BJ (cell line): Measurements from ENCODE around the gene HLF. TPM values are rescaled to one million over a fixed set of nuclear protein-coding genes. Genes with fewer than 3 reads are reported as not detected.

Experiments used
- CTCF ChIA-PET: fragments of 350-600 bp; formaldehyde crosslinking; extraction: SDS; loops from one replicate; lab custom pipeline; 2021; ENCODE audit warnings: antibody characterized with exemption, inconsistent platforms; lab: Yijun Ruan, JAX
- POLR2A ChIA-PET: fragments of 300-600 bp; sonication (Branson Sonifier 250); formaldehyde crosslinking; extraction: SDS; loops from one replicate; lab custom pipeline; 2021; ENCODE audit warnings: antibody characterized with exemption; lab: Charles Lee
- DNase-seq: peaks from one replicate; pipeline ENCODE4 v3.0.0-alpha.2; 2011; ENCODE audit warnings: low read depth
- H3K27me3 ChIP-seq: 2 replicates; pipeline ENCODE4 v1.6.0; 2011; ENCODE audit warnings: low read length; ENCODE audit not compliant: control insufficient read depth, insufficient read depth
- H3K36me3 ChIP-seq: 2 replicates; pipeline ENCODE4 v1.5.1; 2011; ENCODE audit warnings: low read length; ENCODE audit not compliant: control insufficient read depth, insufficient read depth
- H3K4me3 ChIP-seq: 2 replicates; pipeline ENCODE4 v1.5.1; 2011; ENCODE audit warnings: low read depth, mild to moderate bottlenecking, control low read depth, low read length
- polyA plus RNA-seq: library from polyadenylated mRNA; depleted of rRNA; stranded (reverse); fragments of >200 nt; gene quantifications from 2 replicates; pipeline ENCODE4 v1.2.3, GENCODE V29; 2011
- TF ChIP-seq, protein P1 (sequence below): IDR thresholded peaks from 2 replicates; pipeline ENCODE4 v1.5.1; 2011; ENCODE audit warnings: low read depth, mild to moderate bottlenecking, control low read depth, inconsistent platforms, low read length, moderate library complexity; ENCODE audit not compliant: insufficient read depth

Gene HLF
- polyA plus RNA-seq, 1 experiment: not detected

DNA sequence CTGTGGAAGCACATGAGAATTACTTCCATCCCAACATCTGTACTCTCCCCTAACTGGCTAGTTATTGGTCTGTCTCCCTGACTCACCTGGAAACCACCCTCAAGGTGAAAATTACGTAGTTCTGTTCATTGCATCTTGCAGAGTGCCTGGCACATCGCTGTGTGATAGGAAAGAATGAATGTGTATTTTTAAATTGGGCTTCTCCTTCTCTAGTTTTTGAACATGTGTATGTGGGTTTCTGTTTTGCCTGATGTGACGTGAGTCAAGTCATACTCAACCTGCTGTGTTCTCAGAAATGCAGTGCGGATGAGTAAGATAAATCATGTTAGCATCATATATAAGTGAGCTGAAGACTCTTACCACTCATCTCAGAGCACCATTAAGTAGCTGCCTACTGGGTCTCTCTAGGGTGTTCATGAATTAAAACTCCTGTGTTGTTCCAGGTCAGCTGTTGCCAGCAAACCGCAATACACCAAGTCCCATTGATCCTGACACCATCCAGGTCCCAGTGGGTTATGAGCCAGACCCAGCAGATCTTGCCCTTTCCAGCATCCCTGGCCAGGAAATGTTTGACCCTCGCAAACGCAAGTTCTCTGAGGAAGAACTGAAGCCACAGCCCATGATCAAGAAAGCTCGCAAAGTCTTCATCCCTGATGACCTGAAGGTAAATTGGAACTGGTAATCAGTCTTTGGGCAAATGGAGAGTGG is 50.2 kb downstream of the HLF start:
- CTCF ChIA-PET: interaction anchor here (1.2 to 1.9 kb wide), 3 partner anchors 16 to 321 kb away, joined by 3 to 5 read pairs (median 3); no protein-coding TSS in a partner anchor
- H3K4me3 ChIP-seq: no peak overlapping the region
- no peak for DNase-seq
- POLR2A ChIA-PET: no interaction called here
- no peaks in the 10 kb centered on the region for H3K36me3 ChIP-seq
- no peaks in the 10 kb centered on the region for H3K27me3 ChIP-seq
- TF ChIP-seq, protein P1, sequence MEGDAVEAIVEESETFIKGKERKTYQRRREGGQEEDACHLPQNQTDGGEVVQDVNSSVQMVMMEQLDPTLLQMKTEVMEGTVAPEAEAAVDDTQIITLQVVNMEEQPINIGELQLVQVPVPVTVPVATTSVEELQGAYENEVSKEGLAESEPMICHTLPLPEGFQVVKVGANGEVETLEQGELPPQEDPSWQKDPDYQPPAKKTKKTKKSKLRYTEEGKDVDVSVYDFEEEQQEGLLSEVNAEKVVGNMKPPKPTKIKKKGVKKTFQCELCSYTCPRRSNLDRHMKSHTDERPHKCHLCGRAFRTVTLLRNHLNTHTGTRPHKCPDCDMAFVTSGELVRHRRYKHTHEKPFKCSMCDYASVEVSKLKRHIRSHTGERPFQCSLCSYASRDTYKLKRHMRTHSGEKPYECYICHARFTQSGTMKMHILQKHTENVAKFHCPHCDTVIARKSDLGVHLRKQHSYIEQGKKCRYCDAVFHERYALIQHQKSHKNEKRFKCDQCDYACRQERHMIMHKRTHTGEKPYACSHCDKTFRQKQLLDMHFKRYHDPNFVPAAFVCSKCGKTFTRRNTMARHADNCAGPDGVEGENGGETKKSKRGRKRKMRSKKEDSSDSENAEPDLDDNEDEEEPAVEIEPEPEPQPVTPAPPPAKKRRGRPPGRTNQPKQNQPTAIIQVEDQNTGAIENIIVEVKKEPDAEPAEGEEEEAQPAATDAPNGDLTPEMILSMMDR: no peak

DNA sequence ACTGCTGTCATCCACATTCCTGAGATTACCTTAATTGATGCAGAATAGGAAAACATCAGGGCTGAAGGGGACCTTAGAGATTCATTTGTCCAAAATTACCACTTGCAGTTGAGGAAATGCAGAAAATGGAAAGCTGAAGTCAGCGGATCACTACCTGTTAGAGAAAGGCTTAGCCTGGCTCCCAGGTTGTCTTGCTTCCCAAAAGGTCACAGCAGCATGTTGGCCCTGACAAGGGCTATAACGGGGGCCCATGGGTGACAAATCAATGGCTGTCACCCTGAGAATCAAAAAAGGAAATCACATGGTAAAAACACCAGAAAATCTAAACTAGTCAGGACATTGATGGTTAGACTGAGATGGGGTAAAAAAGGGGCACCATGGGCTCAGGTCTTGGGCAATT is 51.7 kb downstream of the HLF start:
- TF ChIP-seq, protein P1: no peak
- POLR2A ChIA-PET: no interaction called here
- no peak for DNase-seq
- H3K4me3 ChIP-seq: no peak overlapping the region
- H3K27me3 ChIP-seq: no peaks in the 10 kb centered on the region
- CTCF ChIA-PET: interaction anchor here (1.6 kb wide), 1 partner anchor 323 kb away, joined by 3 read pairs; no protein-coding TSS in a partner anchor
- no peaks in the 10 kb centered on the region for H3K36me3 ChIP-seq

DNA sequence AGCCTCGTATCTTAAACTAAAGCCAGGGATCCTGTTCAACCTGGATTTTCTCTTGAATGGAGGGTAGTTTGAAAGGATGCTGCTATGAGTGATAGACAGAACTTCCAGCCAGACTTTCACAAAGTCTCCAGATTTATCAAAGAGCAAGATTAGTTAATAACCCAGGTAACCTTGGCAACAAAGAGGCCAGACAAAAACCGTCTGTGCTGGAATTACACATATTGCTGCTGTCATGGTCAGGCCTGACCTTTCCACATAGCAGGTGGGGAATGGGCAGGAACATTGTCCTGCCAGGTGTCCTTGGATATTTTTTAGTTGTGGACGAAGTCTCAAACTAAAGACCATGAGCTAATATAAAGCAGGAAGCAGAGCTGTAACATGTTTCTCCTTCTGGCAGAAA is 52.5 kb downstream of the HLF start:
- TF ChIP-seq, protein P1: no peak
- ChIA-PET CTCF (no interaction called here), POLR2A (no interaction called here)

DNA sequence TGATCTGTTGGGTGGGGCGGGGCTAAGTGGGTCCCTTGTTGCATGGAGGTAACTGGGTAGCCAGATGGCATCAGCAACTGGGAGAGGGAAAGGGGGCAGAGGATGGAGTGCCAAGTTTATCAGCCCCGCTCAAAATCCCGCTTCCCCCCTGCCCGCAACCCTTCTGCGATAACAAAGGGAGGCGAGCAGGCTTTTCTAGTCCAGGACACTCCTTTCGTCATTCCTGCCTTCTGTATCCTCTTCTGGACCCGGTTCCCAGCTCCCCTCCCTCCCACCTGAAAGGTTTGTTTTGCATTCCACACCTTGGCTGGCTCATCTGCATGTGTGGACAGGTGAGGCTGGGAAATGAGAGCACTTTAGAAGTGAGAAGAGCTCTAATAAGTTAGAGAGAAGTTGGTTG is 53.3 kb downstream of the HLF start:
- no peak for DNase-seq
- Histone ChIP-seq H3K36me3 (no peaks in the 10 kb centered on the region), H3K27me3 (no peaks in the 10 kb centered on the region), H3K4me3 (no peak overlapping the region)
- POLR2A ChIA-PET: no interaction called here
- TF ChIP-seq, protein P1: no peak
- CTCF ChIA-PET: interaction anchor here (1.3 kb wide), 1 partner anchor 31 kb away, joined by 4 read pairs; no protein-coding TSS in a partner anchor

More for the DNA sequence above, 52.5 kb downstream of the HLF start:
- H3K4me3 ChIP-seq: no peak overlapping the region
- no peaks in the 10 kb centered on the region for H3K36me3 ChIP-seq
- DNase-seq: no peak
- no peaks in the 10 kb centered on the region for H3K27me3 ChIP-seq

DNA sequence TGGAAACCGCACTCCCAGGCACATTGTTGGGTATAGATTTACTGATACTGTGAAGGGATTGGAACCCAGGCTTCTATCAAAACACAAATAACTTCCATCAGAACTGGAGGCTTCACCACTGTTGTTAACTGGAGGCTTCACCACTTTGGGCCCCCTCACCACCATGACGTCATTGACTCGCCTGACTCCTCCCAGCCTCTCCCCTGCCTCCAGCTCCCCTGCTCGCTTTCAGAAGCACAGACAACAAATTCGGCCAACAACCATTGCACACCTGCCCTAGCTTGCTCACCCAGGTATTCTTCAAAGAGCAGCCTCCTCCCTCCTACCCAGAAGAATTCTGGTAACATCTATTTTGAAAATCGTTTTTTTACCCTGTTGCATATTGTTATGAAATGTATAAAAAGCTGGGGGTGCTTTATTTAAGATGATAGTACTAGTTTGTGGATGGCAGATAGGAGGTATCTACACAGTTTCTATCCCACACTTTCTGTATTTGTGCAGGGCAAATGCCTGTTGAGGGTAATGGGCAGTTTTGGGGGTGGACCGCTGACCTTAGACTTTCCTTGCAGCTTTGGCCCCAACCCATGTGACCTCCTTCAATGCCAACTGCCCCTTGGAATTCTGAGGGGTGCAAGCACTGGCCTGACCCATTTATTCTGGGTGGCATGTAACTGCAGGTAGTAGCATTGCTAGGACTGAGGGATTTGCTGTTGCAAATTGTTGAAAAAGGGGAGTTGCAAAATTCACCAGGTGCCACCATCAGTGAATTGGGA is 54.1 kb downstream of the HLF start:
- H3K36me3 ChIP-seq: no peaks in the 10 kb centered on the region
- POLR2A ChIA-PET: no interaction called here
- no peaks in the 10 kb centered on the region for H3K27me3 ChIP-seq
- TF ChIP-seq, protein P1: no peak
- DNase-seq: no peak
- H3K4me3 ChIP-seq: no peak overlapping the region
- CTCF ChIA-PET: interaction anchor here (1.3 kb wide), 1 partner anchor 30 kb away, joined by 4 read pairs; no protein-coding TSS in a partner anchor
